Erythroblast (primary cell): ENCODE measurements around the gene MTF2.
A peak's percentile ranks its signal among the peaks of the same experiment; 100 is the strongest.

ENCODE experiments used
- DNase-seq, 2 experiments: peaks; one replicate each; lab custom pipeline; 2025; lab: John Stamatoyannopoulos, UW
- GATA1 ChIP-seq: IDR thresholded peaks from 2 replicates; pipeline ENCODE4 v1.6.1; 2011; ENCODE audit warnings: low read depth, mild to moderate bottlenecking, control low read depth, low read length, moderate library complexity
- POLR2A ChIP-seq: IDR thresholded peaks from 2 replicates; pipeline ENCODE4 v1.6.1; 2011; ENCODE audit warnings: mild to moderate bottlenecking, low read length

The MTF2 gene

GRCh38 chr1:93061895-93062792, 16.9 kb upstream of the MTF2 start:
- TF ChIP-seq GATA1 (no peak), POLR2A (no peak)
- DNase-seq = peak; percentile 44 to 54

- TF ChIP-seq GATA1 (no peak), POLR2A (no peak)
- no peak for DNase-seq
Observed at GRCh38 chr1:93076268-93076667, 2.8 kb upstream of the MTF2 start.

- peak; percentile 25 to 41 for DNase-seq
- TF ChIP-seq POLR2A (no peak), GATA1 (no peak)
Observed at GRCh38 chr1:93078203-93078602, 880 bp upstream of the MTF2 start.

- no peak for DNase-seq
- no peak for TF ChIP-seq POLR2A
- TF ChIP-seq GATA1 = no peak
Observed at GRCh38 chr1:93078638-93078985, 471 bp upstream of the MTF2 start.

- TF ChIP-seq GATA1 = no peak
- TF ChIP-seq POLR2A = no peak
- peak; percentile 57 to 65 for DNase-seq
Observed at GRCh38 chr1:93079685-93080141, 630 bp downstream of the MTF2 start.

- DNase-seq = peak; percentile 78 to 79
- TF ChIP-seq GATA1 = no peak
- TF ChIP-seq POLR2A = peak; percentile 21
Observed at GRCh38 chr1:93080179-93080823, 1.2 kb downstream of the MTF2 start.

GRCh38 chr1:93081716-93082115, 2.6 kb downstream of the MTF2 start:
- TF ChIP-seq GATA1 = no peak
- no peak for TF ChIP-seq POLR2A
- DNase-seq = no peak

GRCh38 chr1:93082313-93082712, 3.2 kb downstream of the MTF2 start:
- no peak for TF ChIP-seq GATA1
- no peak for TF ChIP-seq POLR2A
- no peak for DNase-seq

- TF ChIP-seq POLR2A = no peak
- no peak for TF ChIP-seq GATA1
- peak in 1 of 2 experiments; percentile 6 for DNase-seq
Observed at GRCh38 chr1:93083979-93084378, 4.9 kb downstream of the MTF2 start.

GRCh38 chr1:93087532-93087931, 8.4 kb downstream of the MTF2 start:
- TF ChIP-seq GATA1 = no peak
- no peak for TF ChIP-seq POLR2A
- no peak for DNase-seq

GRCh38 chr1:93093332-93094006, 14.4 kb downstream of the MTF2 start:
- TF ChIP-seq POLR2A = no peak
- no peak for TF ChIP-seq GATA1
- DNase-seq = no peak

- TF ChIP-seq POLR2A (no peak), GATA1 (no peak)
- DNase-seq = no peak
Observed at GRCh38 chr1:93095804-93096585, 16.9 kb downstream of the MTF2 start.

- no peak for TF ChIP-seq POLR2A
- TF ChIP-seq GATA1 = no peak
- no peak for DNase-seq
Observed at GRCh38 chr1:93102142-93102541, 23.1 kb downstream of the MTF2 start.
